Neutrophil (primary cell): ENCODE data around the gene FALEC.
A peak's percentile ranks its signal among the peaks of the same experiment; 100 is the strongest.

Experiments
- H3K27ac ChIP-seq: fragments of 200-600 bp; sonication (generic); 2 replicates; pipeline ENCODE4 v1.5.1; 2016; ENCODE audit warnings: mild to moderate bottlenecking, moderate library complexity
- H3K27me3 ChIP-seq: fragments of 200-600 bp; sonication (generic); 2 replicates; pipeline ENCODE4 v1.6.0; 2016; ENCODE audit warnings: mild to moderate bottlenecking
- H3K36me3 ChIP-seq: fragments of 200-600 bp; sonication (generic); 2 replicates; pipeline ENCODE4 v1.5.1; 2017
- H3K4me1 ChIP-seq, 2 experiments: fragments of 200-600 bp in 1 of 2; sonication (generic) in 1 of 2; 1 replicate in 1 of 2; 2 replicates in 1 of 2; pipeline versions ENCODE4 v1.5.1 to v1.6.1; 2013 to 2016; ENCODE audit warnings: low read depth in 1 of 2, low read length in 1 of 2, mild to moderate bottlenecking in 1 of 2, moderate library complexity in 1 of 2; ENCODE audit not compliant: control insufficient read depth in 1 of 2, insufficient read depth in 1 of 2
- H3K4me3 ChIP-seq, 2 experiments: fragments of 200-600 bp in 1 of 2; sonication (generic) in 1 of 2; 1 replicate in 1 of 2; 2 replicates in 1 of 2; pipeline ENCODE4 v1.5.1; 2013 to 2016; ENCODE audit warnings: low read depth in 1 of 2, low read length in 1 of 2, mild to moderate bottlenecking in 1 of 2, moderate library complexity in 1 of 2
- H3K9me3 ChIP-seq: fragments of 200-600 bp; sonication (generic); 2 replicates; pipeline ENCODE4 v1.5.1; 2016
- TF ChIP-seq, protein P1 (sequence below): fragments of 200-600 bp; sonication (generic); IDR thresholded peaks from 2 replicates; pipeline ENCODE4 v1.5.1; 2016; ENCODE audit warnings: antibody characterized with exemption

The FALEC gene

DNA sequence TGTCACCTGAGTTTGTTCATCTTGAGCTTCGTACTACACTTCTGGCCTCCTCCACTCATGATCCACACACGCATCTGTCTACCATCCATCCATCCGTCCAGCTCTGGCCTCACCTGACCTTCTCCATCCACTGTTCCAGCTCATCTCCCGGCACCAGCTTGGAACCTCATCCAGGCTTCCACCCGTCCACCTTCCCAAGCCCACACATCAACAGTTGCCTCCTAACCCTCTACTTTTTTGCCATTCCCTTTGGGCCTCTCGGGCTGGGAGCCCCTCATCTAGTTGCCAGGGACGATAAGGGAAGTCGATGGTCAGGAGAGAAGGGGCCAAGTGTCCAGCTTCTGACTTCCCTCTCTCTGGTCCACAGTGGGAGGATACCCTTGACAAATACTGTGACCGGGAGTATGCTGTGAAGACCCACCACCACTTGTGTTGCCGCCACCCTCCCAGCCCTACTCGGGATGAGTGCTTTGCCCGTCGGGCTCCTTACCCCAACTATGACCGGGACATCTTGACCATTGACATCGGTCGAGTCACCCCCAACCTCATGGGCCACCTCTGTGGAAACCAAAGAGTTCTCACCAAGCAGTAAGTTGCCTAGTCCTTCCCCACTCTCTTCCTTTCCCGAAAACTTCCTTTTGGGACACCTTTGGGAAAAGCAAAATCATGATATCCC, 3.4 kb upstream of the FALEC start:
- H3K9me3 ChIP-seq = no peaks in the 10 kb centered on the region
- peaks cover 15 to 16% of the 10 kb centered on the region in 2 experiments for H3K4me1 ChIP-seq
- H3K27me3 ChIP-seq = peaks cover 13% of the 10 kb centered on the region
- peaks cover 10% of the 10 kb centered on the region for H3K36me3 ChIP-seq
- H3K27ac ChIP-seq = no peak overlapping the region
- no peak overlapping the region for H3K4me3 ChIP-seq
- TF ChIP-seq, protein P1, sequence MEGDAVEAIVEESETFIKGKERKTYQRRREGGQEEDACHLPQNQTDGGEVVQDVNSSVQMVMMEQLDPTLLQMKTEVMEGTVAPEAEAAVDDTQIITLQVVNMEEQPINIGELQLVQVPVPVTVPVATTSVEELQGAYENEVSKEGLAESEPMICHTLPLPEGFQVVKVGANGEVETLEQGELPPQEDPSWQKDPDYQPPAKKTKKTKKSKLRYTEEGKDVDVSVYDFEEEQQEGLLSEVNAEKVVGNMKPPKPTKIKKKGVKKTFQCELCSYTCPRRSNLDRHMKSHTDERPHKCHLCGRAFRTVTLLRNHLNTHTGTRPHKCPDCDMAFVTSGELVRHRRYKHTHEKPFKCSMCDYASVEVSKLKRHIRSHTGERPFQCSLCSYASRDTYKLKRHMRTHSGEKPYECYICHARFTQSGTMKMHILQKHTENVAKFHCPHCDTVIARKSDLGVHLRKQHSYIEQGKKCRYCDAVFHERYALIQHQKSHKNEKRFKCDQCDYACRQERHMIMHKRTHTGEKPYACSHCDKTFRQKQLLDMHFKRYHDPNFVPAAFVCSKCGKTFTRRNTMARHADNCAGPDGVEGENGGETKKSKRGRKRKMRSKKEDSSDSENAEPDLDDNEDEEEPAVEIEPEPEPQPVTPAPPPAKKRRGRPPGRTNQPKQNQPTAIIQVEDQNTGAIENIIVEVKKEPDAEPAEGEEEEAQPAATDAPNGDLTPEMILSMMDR = no peak

DNA sequence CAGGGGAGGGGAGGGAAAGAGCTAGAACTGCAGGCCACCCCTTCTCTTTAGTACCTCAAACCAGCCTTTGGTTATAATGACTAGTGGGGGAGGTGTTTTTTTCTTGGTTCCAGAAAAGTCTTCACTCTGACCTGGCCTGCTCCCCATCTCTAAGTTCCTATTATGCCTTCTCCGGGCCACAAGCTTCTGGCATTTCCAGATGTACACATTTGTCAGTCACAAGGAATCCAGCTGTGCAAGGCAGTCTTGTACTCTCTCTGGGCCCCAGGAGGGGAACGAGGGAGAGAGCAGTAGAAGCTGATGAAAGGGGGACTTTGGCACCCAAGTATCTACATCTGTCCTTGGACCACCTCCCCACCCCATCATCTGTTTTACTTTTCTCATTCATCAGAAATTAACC, 2.7 kb upstream of the FALEC start:
- peaks cover 15 to 16% of the 10 kb centered on the region in 2 experiments for H3K4me1 ChIP-seq
- H3K4me3 ChIP-seq = no peak overlapping the region
- no peak overlapping the region for H3K27ac ChIP-seq

DNA sequence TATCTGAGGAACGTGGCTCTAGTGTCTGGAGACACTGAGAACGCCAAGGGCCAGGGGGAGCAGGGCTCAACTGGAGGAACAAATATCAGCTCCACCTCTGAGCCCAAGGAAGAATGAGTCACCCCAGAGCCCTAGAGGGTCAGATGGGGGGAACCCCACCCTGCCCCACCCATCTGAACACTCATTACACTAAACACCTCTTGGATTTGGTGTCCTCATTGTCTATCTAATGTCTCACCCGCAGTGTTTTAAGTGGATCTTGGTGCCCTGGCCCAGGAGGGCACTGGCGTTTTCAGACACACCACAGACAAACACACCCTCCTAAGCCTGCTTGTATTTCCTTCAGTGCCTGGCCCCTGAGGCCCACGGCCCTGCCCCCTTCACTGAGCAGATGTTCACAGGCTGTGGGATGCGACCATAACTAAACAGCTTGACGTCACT, 2.2 kb upstream of the FALEC start:
- Histone ChIP-seq H3K36me3 (no peaks in the 10 kb centered on the region), H3K9me3 (no peaks in the 10 kb centered on the region), H3K27me3 (peaks cover 13% of the 10 kb centered on the region), H3K4me3 (no peak overlapping the region), H3K4me1 (peaks cover 15 to 16% of the 10 kb centered on the region in 2 experiments), H3K27ac (no peak overlapping the region)
- TF ChIP-seq, protein P1 = no peak

More for the DNA sequence above, 2.7 kb upstream of the FALEC start:
- no peaks in the 10 kb centered on the region for H3K9me3 ChIP-seq
- TF ChIP-seq, protein P1 = no peak
- peaks cover 3% of the 10 kb centered on the region for H3K36me3 ChIP-seq
- peaks cover 13% of the 10 kb centered on the region for H3K27me3 ChIP-seq

DNA sequence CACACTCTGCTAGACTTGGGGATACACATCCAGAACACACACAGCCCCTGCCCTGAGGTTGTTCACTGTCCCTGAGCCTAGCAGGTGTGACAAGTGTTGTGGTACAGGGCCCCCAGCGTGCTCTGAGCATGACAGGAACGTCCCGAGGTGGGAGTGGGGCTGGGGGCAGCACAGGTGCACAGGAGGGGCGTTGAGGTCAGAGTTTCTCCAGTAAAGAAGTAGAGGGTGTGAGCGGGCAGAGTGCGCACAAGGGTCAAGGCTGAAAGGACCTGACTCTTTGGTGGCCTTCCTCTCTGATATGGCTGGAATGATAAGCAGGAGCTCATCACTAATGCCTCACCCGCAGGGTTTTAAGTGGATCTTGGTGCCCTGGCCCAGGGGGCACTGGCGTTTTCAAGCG, 1.3 kb upstream of the FALEC start:
- Histone ChIP-seq H3K4me1 (peaks cover 15 to 16% of the 10 kb centered on the region in 2 experiments), H3K9me3 (no peaks in the 10 kb centered on the region), H3K4me3 (no peak overlapping the region), H3K36me3 (no peaks in the 10 kb centered on the region), H3K27me3 (peaks cover 13% of the 10 kb centered on the region), H3K27ac (no peak overlapping the region)
- TF ChIP-seq, protein P1 = no peak

DNA sequence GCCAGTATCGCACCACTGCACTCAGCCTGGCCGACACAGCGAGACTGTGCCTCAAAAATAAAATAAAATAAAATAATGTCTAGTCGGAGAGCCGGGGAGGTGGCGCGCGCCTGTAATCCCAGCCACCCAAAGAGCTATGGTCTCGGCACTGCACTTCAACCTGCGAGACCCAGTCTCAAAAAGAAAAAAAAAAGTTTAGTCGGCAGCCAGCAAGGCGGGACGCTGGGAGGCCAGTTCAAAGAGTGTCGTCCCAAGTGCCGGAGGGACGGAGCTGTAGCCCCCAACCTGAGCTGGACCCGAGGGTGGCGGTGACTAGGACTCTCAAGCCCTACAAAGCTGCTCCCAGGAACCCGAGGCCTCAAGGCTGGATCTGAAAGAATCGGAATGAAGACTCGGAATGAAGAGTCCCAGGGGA, 632 bp upstream of the FALEC start:
- peak overlapping the region; percentile 44 for H3K27ac ChIP-seq
- no peaks in the 10 kb centered on the region for H3K9me3 ChIP-seq
- peaks cover 15 to 16% of the 10 kb centered on the region in 2 experiments for H3K4me1 ChIP-seq
- H3K36me3 ChIP-seq = no peaks in the 10 kb centered on the region
- TF ChIP-seq, protein P1 = no peak
- H3K4me3 ChIP-seq = peak overlapping the region; percentile 79 to 87
- H3K27me3 ChIP-seq = peaks cover 13% of the 10 kb centered on the region
